GM12874 (cell line): ENCODE data around the gene KDM4B.

Experiments
- TF ChIP-seq, protein P1 (sequence below): IDR thresholded peaks from 2 replicates; pipeline ENCODE4 v1.5.1; 2011; ENCODE audit warnings: low read depth, mild to moderate bottlenecking, control low read depth, low read length, moderate library complexity; ENCODE audit not compliant: insufficient read depth

The KDM4B gene

DNA sequence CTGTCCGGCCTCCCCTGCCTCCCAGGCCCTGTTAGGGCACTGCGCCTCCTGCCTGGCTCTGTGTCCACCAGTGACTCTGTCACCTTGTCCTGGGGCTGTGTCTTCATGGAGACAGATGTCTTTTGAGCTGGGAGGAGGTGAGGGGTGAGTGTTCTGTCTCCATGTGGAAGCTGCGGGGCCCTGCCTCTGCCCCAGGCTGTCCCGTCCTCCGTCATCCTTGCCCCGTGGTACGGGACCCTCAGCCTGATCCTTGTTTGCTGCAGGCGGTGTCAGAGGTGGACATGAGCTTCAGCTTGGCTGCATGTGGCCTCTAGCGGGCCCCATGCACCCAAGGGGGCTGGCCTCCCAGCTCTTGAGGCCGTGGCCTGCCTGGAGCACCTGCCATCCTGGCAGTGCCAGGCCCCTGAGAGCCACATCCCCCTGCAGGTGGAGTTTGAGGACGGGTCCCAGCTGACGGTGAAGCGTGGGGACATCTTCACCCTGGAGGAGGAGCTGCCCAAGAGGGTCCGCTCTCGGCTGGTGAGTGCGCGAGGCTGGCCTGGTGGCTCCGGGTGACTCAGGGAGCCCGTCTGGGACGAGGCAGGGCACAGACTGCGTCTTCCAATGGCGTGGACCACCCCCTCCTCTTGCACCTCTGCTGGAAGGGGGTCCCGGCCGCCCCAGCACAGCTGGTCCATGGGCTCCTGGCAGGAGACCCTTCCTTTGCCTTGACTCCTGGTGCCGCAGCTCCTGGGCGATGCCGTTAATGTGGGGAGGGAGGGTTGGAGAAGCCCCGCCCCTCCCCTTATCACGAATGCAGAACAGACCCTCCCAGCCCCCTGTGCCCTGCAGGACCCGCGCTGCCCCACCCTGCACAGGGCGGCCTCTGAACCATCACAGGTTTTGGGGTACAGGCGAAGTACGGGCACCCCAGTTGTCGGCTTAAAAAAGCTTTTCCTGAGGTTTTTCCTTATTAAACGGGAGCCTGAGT is 181.3 kb downstream of the KDM4B start:
- TF ChIP-seq, protein P1, sequence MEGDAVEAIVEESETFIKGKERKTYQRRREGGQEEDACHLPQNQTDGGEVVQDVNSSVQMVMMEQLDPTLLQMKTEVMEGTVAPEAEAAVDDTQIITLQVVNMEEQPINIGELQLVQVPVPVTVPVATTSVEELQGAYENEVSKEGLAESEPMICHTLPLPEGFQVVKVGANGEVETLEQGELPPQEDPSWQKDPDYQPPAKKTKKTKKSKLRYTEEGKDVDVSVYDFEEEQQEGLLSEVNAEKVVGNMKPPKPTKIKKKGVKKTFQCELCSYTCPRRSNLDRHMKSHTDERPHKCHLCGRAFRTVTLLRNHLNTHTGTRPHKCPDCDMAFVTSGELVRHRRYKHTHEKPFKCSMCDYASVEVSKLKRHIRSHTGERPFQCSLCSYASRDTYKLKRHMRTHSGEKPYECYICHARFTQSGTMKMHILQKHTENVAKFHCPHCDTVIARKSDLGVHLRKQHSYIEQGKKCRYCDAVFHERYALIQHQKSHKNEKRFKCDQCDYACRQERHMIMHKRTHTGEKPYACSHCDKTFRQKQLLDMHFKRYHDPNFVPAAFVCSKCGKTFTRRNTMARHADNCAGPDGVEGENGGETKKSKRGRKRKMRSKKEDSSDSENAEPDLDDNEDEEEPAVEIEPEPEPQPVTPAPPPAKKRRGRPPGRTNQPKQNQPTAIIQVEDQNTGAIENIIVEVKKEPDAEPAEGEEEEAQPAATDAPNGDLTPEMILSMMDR, result no peak

DNA sequence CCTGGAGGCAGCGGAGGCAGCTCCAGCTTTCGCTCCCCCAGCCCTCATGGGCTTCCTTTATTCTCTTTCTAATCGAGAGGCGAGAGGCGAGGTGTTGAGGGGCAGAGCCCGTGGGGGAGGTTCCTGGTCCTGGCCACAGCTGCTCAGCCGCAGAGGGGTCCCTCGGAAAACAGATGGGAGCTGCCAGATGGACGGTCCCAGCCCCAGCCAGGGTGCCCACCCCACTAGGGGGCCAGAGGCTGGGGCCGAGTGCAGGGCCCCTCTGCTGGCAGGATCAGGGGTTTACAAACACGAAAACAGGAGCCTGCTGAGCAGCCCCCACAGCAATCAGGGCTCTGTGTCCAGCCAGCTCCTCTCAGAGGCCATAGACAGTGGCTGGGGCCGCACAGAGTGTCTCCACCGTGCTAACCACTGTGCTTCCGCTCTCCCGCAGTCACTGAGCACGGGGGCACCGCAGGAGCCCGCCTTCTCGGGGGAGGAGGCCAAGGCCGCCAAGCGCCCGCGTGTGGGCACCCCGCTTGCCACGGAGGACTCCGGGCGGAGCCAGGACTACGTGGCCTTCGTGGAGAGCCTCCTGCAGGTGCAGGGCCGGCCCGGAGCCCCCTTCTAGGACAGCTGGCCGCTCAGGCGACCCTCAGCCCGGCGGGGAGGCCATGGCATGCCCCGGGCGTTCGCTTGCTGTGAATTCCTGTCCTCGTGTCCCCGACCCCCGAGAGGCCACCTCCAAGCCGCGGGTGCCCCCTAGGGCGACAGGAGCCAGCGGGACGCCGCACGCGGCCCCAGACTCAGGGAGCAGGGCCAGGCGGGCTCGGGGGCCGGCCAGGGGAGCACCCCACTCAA is 182.2 kb downstream of the KDM4B start:
- TF ChIP-seq, protein P1, result no peak

DNA sequence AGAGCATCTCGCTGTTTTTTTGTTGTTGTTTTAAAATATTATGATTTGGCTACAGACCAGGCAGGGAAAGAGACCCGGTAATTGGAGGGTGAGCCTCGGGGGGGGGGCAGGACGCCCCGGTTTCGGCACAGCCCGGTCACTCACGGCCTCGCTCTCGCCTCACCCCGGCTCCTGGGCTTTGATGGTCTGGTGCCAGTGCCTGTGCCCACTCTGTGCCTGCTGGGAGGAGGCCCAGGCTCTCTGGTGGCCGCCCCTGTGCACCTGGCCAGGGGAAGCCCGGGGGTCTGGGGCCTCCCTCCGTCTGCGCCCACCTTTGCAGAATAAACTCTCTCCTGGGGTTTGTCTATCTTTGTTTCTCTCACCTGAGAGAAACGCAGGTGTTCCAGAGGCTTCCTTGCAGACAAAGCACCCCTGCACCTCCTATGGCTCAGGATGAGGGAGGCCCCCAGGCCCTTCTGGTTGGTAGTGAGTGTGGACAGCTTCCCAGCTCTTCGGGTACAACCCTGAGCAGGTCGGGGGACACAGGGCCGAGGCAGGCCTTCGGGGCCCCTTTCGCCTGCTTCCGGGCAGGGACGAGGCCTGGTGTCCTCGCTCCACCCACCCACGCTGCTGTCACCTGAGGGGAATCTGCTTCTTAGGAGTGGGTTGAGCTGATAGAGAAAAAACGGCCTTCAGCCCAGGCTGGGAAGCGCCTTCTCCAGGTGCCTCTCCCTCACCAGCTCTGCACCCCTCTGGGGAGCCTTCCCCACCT is 183.3 kb downstream of the KDM4B start:
- TF ChIP-seq, protein P1, result no peak

DNA sequence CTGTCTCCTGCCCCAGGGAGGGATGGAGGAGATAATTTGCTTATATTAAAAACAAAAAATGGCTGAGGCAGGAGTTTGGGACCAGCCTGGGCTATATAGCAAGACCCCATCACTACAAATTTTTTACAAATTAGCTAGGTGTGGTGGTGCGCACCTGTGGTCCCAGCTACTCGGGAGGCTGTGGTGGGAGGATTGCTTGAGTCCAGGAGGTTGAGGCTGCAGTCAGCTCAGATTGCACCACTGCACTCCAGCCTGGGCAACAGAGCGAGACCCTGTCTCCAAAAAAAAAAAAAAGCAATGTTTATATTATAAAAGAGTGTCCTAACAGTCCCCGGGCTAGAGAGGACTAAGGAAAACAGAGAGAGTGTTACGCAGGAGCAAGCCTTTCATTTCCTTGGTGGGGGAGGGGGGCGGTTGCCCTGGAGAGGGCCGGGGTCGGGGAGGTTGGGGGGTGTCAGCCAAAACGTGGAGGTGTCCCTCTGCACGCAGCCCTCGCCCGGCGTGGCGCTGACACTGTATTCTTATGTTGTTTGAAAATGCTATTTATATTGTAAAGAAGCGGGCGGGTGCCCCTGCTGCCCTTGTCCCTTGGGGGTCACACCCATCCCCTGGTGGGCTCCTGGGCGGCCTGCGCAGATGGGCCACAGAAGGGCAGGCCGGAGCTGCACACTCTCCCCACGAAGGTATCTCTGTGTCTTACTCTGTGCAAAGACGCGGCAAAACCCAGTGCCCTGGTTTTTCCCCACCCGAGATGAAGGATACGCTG is 184.0 kb downstream of the KDM4B start:
- TF ChIP-seq, protein P1, result no peak

DNA sequence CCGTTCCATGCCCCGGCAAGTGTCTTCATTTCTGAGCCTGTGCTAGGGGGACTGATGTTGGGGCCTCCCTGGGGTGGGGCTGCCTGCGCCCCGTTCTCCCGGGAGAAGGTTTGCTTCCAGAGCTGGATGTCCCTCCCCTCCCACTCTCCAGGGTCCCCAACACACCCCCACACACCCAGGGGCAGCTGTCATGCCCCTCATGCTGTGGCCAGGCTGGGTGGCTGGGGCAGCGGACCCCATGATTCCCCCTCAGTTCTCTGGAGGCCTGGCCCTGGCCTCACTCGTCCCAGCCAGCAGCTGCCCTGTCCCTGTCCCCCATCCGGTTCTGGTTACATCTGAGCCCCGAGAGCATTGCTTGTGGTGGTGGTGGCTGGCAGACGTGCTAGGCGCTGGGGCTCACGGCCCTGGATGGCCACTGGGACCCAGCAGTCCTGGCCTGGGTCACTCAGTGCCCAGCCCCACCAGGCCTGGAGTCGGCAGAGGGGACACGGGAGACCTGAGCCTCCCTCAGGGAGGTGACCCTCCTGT is 184.8 kb downstream of the KDM4B start:
- TF ChIP-seq, protein P1, result no peak

DNA sequence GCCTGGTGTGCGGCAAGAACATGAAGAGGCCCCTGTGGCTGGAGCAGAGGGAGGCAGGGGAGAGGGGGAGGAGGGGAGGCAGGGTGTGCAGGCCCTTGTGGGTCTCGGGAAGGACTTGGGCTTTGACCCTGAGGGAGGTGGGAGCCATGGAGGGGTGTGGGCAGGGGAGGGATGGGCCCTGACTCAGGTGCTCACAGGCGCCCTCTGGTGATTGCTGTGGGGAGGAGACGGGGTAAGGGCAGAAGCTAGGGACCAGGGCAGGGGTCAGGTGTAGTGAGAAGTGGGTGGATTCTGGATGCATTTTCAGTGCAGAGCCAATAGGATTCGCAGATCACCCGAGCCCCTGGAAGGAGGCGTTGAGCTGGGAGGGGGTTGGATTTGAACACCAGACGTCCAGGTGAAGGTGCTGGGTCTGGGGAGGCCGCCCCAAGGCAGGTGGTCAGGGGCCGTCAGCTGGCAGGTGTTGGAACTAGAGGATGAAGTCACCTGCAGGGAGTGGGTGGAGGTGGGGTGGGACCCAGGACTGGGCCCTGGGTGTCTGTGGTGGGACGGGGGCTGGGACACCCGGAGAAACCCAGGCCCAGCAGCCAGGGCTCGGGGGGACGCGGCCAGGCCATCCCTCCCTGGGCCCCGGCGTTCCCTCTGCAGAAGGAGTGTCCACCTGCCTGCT is 185.4 kb downstream of the KDM4B start:
- TF ChIP-seq, protein P1, result peak; percentile 75
